HepG2 (cell line): Measurements from ENCODE around the gene SREBF1. TPM values are rescaled to one million over a fixed set of nuclear protein-coding genes. Genes with fewer than 3 reads are reported as not detected.

ENCODE experiments used
- ATF2 ChIP-seq: sonication (generic); formaldehyde crosslinking; IDR thresholded peaks from 2 replicates; pipeline ENCODE4 v1.4.0; 2020; ENCODE audit warnings: missing genetic modification reagents
- BRCA1 ChIP-seq: sonication (generic); formaldehyde crosslinking; IDR thresholded peaks from 2 replicates; pipeline ENCODE4 v1.4.0; 2020; ENCODE audit warnings: missing genetic modification reagents
- CEBPB ChIP-seq: IDR thresholded peaks from 2 replicates; pipeline ENCODE4 v1.6.1; 2011; ENCODE audit warnings: low read depth, low read length, improper control_type of control experiment, borderline replicate concordance
- CENPX ChIP-seq: sonication (generic); formaldehyde crosslinking; IDR thresholded peaks from 2 replicates; pipeline ENCODE4 v1.9.0; 2021; ENCODE audit warnings: mild to moderate bottlenecking, missing genetic modification reagents, moderate library complexity
- E2F1 ChIP-seq: sonication (generic); formaldehyde crosslinking; IDR thresholded peaks from 2 replicates; pipeline ENCODE4 v1.5.0; 2020; ENCODE audit warnings: missing genetic modification reagents
- FOXJ3 ChIP-seq: sonication (generic); formaldehyde crosslinking; IDR thresholded peaks from 2 replicates; pipeline ENCODE4 v1.4.0; 2020; ENCODE audit warnings: missing genetic modification reagents, mild to moderate bottlenecking, borderline replicate concordance
- HHEX ChIP-seq: IDR thresholded peaks from 2 replicates; pipeline ENCODE4 v1.6.1; 2016; ENCODE audit warnings: control low read depth
- KDM3A ChIP-seq: IDR thresholded peaks from 2 replicates; pipeline ENCODE4 v1.6.1; 2018; ENCODE audit warnings: low read depth, missing compliant biosample characterization
- KLF12 ChIP-seq: sonication (generic); formaldehyde crosslinking; IDR thresholded peaks from 2 replicates; pipeline ENCODE4 v1.4.0; 2020; ENCODE audit warnings: missing genetic modification reagents, borderline replicate concordance
- ONECUT2 ChIP-seq: sonication (generic); formaldehyde crosslinking; IDR thresholded peaks from 2 replicates; pipeline ENCODE4 v1.4.0; 2020; ENCODE audit warnings: missing genetic modification reagents
- RXRA ChIP-seq: sonication (generic); formaldehyde crosslinking; IDR thresholded peaks from 2 replicates; pipeline ENCODE4 v1.5.1; 2020; ENCODE audit warnings: missing genetic modification reagents
- SPEN ChIP-seq: sonication (generic); formaldehyde crosslinking; IDR thresholded peaks from 2 replicates; pipeline ENCODE4 v1.5.1; 2020; ENCODE audit warnings: low read depth, mild to moderate bottlenecking, missing genetic modification reagents
- ZBTB49 ChIP-seq: sonication (generic); formaldehyde crosslinking; IDR thresholded peaks from 2 replicates; pipeline ENCODE4 v1.4.0; 2020; ENCODE audit warnings: missing genetic modification reagents, borderline replicate concordance
- ZNF414 ChIP-seq: sonication (generic); formaldehyde crosslinking; IDR thresholded peaks from 2 replicates; pipeline ENCODE4 v1.5.0; 2020; ENCODE audit warnings: missing genetic modification reagents
- ZNF501 ChIP-seq: sonication (generic); formaldehyde crosslinking; IDR thresholded peaks from 2 replicates; pipeline ENCODE4 v1.5.1; 2020; ENCODE audit warnings: mild to moderate bottlenecking, moderate library complexity, missing genetic modification reagents
- ZNF503 ChIP-seq: sonication (generic); formaldehyde crosslinking; IDR thresholded peaks from 2 replicates; pipeline ENCODE4 v1.4.0; 2020; ENCODE audit warnings: missing genetic modification reagents
- ZNF513 ChIP-seq: sonication (generic); formaldehyde crosslinking; conservative IDR thresholded peaks from 2 replicates; pipeline ENCODE4 v1.5.0; 2020; ENCODE audit warnings: missing genetic modification reagents
- ZNF557 ChIP-seq: sonication (generic); formaldehyde crosslinking; IDR thresholded peaks from 2 replicates; pipeline ENCODE4 v1.4.0; 2020; ENCODE audit warnings: missing genetic modification reagents
- ZNF788 ChIP-seq: sonication (generic); formaldehyde crosslinking; IDR thresholded peaks from 2 replicates; pipeline ENCODE4 v1.5.0; 2020; ENCODE audit warnings: mild to moderate bottlenecking, missing genetic modification reagents, borderline replicate concordance
- ZNF878 ChIP-seq: sonication (generic); formaldehyde crosslinking; IDR thresholded peaks from 2 replicates; pipeline ENCODE4 v1.8.1; 2023; ENCODE audit warnings: mild to moderate bottlenecking, missing genetic modification reagents, moderate library complexity
- polyA plus RNA-seq, 8 experiments: library from polyadenylated mRNA; depleted of rRNA in 3 of 8; stranded (reverse) in 7 of 8; unstranded in 1 of 8; fragments of >200 nt; fragmentation: Illumina TruSeq in 4 of 8; extraction: Trizol in 4 of 8; gene quantifications; 2 replicates each; pipeline versions ENCODE4 v1.2.1 to v1.2.3, GENCODE V29; 2011 to 2016; ENCODE audit warnings: low read depth in 4 of 8, missing spikeins in 1 of 8, mixed read lengths in 1 of 8; ENCODE audit not compliant: insufficient read depth in 1 of 8
- total RNA-seq, 5 experiments: library from RNA; depleted of rRNA; stranded (reverse); fragments of >200 nt; fragmentation: Illumina TruSeq; extraction: Trizol; gene quantifications; 2 replicates each; pipeline ENCODE4 v1.2.3, GENCODE V29; 2016; ENCODE audit warnings: low read depth in 1 of 5

SREBF1 gene
- total and polyA plus RNA-seq, 2 of the 13 experiments (the other 11 are each of a cell fraction or from before 2014, with no cell fraction given), result 34.3 to 38.0 TPM

- peak; percentile 80; the same call in 1 of the 2 replicates for TF ChIP-seq ZNF414 (CRISPR knock-in tag)
- peak; percentile 80; the same call in 1 of the 2 replicates for TF ChIP-seq CEBPB
- TF ChIP-seq E2F1 (CRISPR knock-in tag), result peak; percentile 63; the same call in 1 of the 2 replicates
- TF ChIP-seq ZNF788 (CRISPR knock-in tag), result peak; percentile 90
- TF ChIP-seq ZBTB49, result no peak; the same call in 1 of the 2 replicates
- 0 out of 2 replicates have a peak, but pooled peaks have one; percentile 6 for TF ChIP-seq ONECUT2 (CRISPR knock-in tag)
- no peak for TF ChIP-seq CENPX
- TF ChIP-seq ZNF503 (CRISPR knock-in tag), result peak; percentile 63; the same call in 1 of the 2 replicates
- no peak; the same call in 1 of the 2 replicates for TF ChIP-seq ZNF513 (CRISPR knock-in tag)
- peak; percentile 98 for TF ChIP-seq ATF2 (CRISPR knock-in tag)
- peak; percentile 52; the same call in 1 of the 2 replicates for TF ChIP-seq ZNF878 (CRISPR knock-in tag)
- TF ChIP-seq KLF12 (CRISPR knock-in tag), result peak; percentile 72; the same call in 1 of the 2 replicates
- peak; percentile 54 for TF ChIP-seq ZNF501 (CRISPR knock-in tag)
- TF ChIP-seq ZNF557, result no peak; the same call in 1 of the 2 replicates
- TF ChIP-seq KDM3A, result peak; percentile 65; the same call in 1 of the 2 replicates
- peak; percentile 86; the same call in 1 of the 2 replicates for TF ChIP-seq BRCA1 (CRISPR knock-in tag)
- TF ChIP-seq RXRA (CRISPR knock-in tag), result peak; percentile 100
- peak; percentile 53; the same call in 1 of the 2 replicates for TF ChIP-seq SPEN (CRISPR knock-in tag)
- no peak for TF ChIP-seq HHEX (CRISPR knock-in tag)
- peak; percentile 63; the same call in 1 of the 2 replicates for TF ChIP-seq FOXJ3 (CRISPR knock-in tag)
These were observed 452 bp downstream of the SREBF1 start (continued) for GRCh38 chr17:17836250-17836817.
